RWPE2 (cell line): Measurements from ENCODE around the gene ICE1.

ENCODE experiments used
- ATAC-seq: fragments of 200-7000 bp; cut with Tn5 transposase; 3 replicates; pipeline ENCODE4 v1.9.1; 2021; ENCODE audit warnings: low read depth
- DNase-seq: peaks from one replicate; pipeline ENCODE4 v3.0.0-alpha.2; 2020; ENCODE audit warnings: low spot score
- H3K27ac ChIP-seq: fragments of 450-650 bp; 2 replicates; pipeline ENCODE4 v1.5.1; 2017; ENCODE audit warnings: mild to moderate bottlenecking; ENCODE audit not compliant: poor library complexity, severe bottlenecking
- H3K27me3 ChIP-seq: fragments of 250-450 bp; sonication (Bioruptor Pico); 2 replicates; pipeline ENCODE4 v1.5.1; 2021; ENCODE audit warnings: mild to moderate bottlenecking, moderate library complexity; ENCODE audit not compliant: insufficient read depth, poor library complexity, severe bottlenecking
- H3K36me3 ChIP-seq: fragments of 250-450 bp; sonication (Bioruptor Pico); 2 replicates; pipeline ENCODE4 v1.5.1; 2020; ENCODE audit warnings: low read depth, mild to moderate bottlenecking, moderate library complexity
- H3K4me1 ChIP-seq: fragments of 250-450 bp; sonication (Bioruptor Pico); 2 replicates; pipeline ENCODE4 v1.5.1; 2021; ENCODE audit warnings: mild to moderate bottlenecking, moderate library complexity; ENCODE audit not compliant: insufficient read depth, poor library complexity, severe bottlenecking
- H3K4me3 ChIP-seq: fragments of 250-450 bp; sonication (Bioruptor Pico); 2 replicates; pipeline ENCODE4 v1.5.1; 2021; ENCODE audit warnings: mild to moderate bottlenecking, moderate library complexity; ENCODE audit not compliant: severe bottlenecking
- H3K9me3 ChIP-seq: fragments of 250-450 bp; sonication (Bioruptor Pico); 2 replicates; pipeline ENCODE4 v1.5.1; 2021; ENCODE audit warnings: mild to moderate bottlenecking, moderate library complexity; ENCODE audit not compliant: severe bottlenecking
- TF ChIP-seq, protein P1 (sequence below): fragments of 450-650 bp; IDR thresholded peaks from one replicate; pipeline ENCODE4 v1.5.1; 2017; ENCODE audit warnings: mild to moderate bottlenecking, moderate library complexity; ENCODE audit not compliant: poor library complexity, severe bottlenecking

Gene ICE1

DNA sequence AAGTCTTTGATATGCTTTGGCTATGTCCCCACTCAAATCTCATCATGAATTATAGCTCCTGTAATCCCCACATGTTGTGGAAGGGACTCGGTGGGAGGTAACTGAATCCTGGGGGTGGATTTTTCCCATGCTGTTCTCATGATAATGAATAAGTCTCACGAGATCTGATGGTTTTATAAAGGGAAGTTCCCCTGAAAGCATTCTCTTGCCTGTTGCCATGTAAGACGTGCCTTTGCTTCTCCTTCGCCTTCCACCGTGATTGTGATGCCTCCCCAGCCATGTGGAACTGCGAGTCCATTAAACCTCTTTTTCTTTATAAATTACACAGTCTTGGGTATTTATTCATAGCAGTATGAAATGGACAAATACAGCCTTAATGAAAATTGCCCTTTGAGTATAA, 44.7 kb upstream of the ICE1 start:
- DNase-seq (no peak), ATAC-seq (no peak)
- Histone ChIP-seq H3K36me3 (no peaks in the 10 kb centered on the region), H3K4me1 (peaks cover 11% of the 10 kb centered on the region), H3K27ac (no peak overlapping the region), H3K27me3 (no peaks in the 10 kb centered on the region), H3K9me3 (no peaks in the 10 kb centered on the region), H3K4me3 (no peak overlapping the region)
- TF ChIP-seq, protein P1, sequence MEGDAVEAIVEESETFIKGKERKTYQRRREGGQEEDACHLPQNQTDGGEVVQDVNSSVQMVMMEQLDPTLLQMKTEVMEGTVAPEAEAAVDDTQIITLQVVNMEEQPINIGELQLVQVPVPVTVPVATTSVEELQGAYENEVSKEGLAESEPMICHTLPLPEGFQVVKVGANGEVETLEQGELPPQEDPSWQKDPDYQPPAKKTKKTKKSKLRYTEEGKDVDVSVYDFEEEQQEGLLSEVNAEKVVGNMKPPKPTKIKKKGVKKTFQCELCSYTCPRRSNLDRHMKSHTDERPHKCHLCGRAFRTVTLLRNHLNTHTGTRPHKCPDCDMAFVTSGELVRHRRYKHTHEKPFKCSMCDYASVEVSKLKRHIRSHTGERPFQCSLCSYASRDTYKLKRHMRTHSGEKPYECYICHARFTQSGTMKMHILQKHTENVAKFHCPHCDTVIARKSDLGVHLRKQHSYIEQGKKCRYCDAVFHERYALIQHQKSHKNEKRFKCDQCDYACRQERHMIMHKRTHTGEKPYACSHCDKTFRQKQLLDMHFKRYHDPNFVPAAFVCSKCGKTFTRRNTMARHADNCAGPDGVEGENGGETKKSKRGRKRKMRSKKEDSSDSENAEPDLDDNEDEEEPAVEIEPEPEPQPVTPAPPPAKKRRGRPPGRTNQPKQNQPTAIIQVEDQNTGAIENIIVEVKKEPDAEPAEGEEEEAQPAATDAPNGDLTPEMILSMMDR = no peak

DNA sequence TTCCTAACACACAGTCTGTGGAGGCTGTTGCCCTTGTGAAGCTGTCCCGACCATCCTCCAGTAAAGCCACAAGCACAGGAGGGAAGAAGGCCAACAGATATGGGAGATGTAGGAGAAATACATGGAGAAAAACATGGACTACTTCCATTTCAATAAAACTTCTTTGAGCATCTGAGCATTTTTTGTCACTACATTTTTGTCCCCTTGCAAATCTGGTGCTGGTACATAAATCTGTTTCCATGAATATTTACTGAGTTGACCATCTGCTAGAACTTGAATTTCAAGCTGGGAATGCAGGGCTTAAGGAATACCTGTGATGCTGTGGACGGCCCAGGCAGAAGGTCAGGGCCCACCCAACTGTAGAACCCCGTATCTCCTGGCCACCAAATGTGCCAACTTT, 43.9 kb upstream of the ICE1 start:
- TF ChIP-seq, protein P1 = no peak
- no peak for ATAC-seq
- H3K27me3 ChIP-seq = no peaks in the 10 kb centered on the region

DNA sequence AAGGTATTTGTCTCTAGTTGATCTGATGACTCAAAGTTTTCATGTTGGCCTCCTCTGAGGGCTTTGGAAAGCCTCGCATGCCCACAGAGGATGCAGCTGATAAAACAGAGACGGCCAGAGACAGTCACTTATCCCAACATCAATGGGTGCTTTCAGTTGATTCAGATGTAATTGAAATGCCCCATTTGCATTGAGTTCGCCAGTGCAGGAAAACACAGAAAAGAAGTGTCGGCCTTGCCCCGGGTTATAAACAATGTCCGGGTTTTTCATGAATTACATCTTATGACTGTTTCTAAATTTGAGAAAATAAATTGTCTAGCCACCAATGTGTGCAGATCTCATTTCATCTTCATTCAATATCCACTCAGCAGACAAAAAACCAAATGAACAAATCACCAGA, 42.2 kb upstream of the ICE1 start:
- Histone ChIP-seq H3K9me3 (no peaks in the 10 kb centered on the region), H3K27ac (no peak overlapping the region), H3K36me3 (no peaks in the 10 kb centered on the region), H3K27me3 (no peaks in the 10 kb centered on the region), H3K4me1 (no peaks in the 10 kb centered on the region), H3K4me3 (no peak overlapping the region)
- TF ChIP-seq, protein P1 = no peak
- no peak for DNase-seq
- no peak for ATAC-seq

More for the DNA sequence above, 43.9 kb upstream of the ICE1 start:
- DNase-seq = no peak
- Histone ChIP-seq H3K9me3 (no peaks in the 10 kb centered on the region), H3K36me3 (no peaks in the 10 kb centered on the region), H3K4me3 (no peak overlapping the region), H3K27ac (no peak overlapping the region), H3K4me1 (peaks cover 11% of the 10 kb centered on the region)

DNA sequence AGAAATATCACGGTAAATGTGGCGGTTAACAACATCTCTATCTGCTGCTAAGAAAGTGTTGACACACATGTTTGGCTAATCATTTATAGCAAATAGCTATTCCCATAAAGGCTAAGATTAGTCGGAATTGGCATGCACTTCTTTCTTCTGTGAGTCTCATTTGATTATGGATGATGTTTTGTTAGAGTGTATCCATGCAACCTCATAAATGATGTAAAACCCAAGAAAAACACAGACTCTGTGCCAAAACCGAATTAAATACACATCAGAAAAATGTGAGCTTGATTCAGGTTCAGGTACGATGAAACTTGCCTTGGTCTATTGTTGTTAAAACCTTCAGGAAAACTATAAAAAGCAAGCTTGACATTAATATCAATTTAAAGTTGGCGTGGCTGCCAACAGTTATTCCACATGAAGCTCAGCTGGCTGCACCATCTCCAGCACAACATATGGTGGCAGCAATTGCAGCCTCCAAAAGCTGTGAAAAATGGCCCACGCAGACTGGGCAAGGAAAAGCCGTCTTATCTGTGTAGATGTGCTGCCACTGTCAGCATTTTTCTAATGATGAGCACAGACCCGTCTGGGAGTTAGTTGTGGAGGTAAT, 41.1 kb upstream of the ICE1 start:
- no peak overlapping the region for H3K27ac ChIP-seq
- no peaks in the 10 kb centered on the region for H3K36me3 ChIP-seq
- TF ChIP-seq, protein P1 = no peak
- no peaks in the 10 kb centered on the region for H3K4me1 ChIP-seq
- DNase-seq (no peak), ATAC-seq (no peak)
- H3K9me3 ChIP-seq = no peaks in the 10 kb centered on the region
- H3K27me3 ChIP-seq = no peaks in the 10 kb centered on the region
- no peak overlapping the region for H3K4me3 ChIP-seq

DNA sequence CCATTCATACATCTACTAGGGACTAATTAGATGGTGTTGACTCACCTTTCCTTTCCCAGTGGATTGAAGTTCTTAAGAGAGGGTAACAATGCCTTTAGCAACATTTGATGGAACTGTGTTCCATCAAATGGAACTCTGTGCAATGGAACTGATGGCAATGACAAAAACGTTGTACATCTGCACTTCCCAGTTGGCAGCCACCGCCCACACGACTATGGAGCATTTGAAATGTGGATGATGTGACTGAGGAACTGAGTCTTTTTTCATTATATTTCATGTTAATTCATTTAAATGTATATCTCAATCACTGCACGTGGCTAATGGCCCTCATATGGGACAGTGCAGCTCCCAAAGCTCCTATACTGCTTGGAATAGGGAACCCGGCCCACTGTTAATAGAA, 39.0 kb upstream of the ICE1 start:
- Histone ChIP-seq H3K36me3 (no peaks in the 10 kb centered on the region), H3K27ac (no peak overlapping the region), H3K4me3 (no peak overlapping the region), H3K27me3 (no peaks in the 10 kb centered on the region), H3K4me1 (no peaks in the 10 kb centered on the region), H3K9me3 (no peaks in the 10 kb centered on the region)
- DNase-seq (no peak), ATAC-seq (no peak)
- TF ChIP-seq, protein P1 = no peak
